ENCODE results near the gene GDF7. TPM values are rescaled to one million over a fixed set of nuclear protein-coding genes. Genes with fewer than 3 reads are reported as not detected.

The GDF7 gene
- total RNA-seq, 2 experiments from 2014 or later = 0.02 to 0.05 TPM

GRCh38 chr2:20667151-20667530, 197 bp downstream of the GDF7 start:
- CTCF ChIA-PET = interaction anchor here (0.8 to 3.4 kb wide), 3 partner anchors 10 to 220 kb away, joined by 3 to 18 read pairs (median 3); partner anchors contain the start of genes HS1BP3 and RHOB
- Mint-ChIP-seq H3K36me3 (no peaks in the 10 kb centered on the region), H3K27ac (no peak overlapping the region), H3K4me1 (ENCODE audit: low read depth) (peaks cover 9% of the 10 kb centered on the region), H3K27me3 (peaks cover 65% of the 10 kb centered on the region), H3K9me3 (no peaks in the 10 kb centered on the region), H3K4me3 (no peak overlapping the region)
- POLR2A ChIA-PET = interaction anchor here (0.6 kb wide), 1 partner anchor 156 kb away, joined by 3 read pairs; the partner anchor contains the start of gene LDAH
- intact Hi-C loops (cut with micrococcal nuclease) = no loop called here
- DNase-seq = peak; percentile 20

- Mint-ChIP-seq H3K9me3 (no peaks in the 10 kb centered on the region), H3K27ac (no peak overlapping the region), H3K4me1 (ENCODE audit: low read depth) (peaks cover 9% of the 10 kb centered on the region), H3K36me3 (no peaks in the 10 kb centered on the region), H3K27me3 (peaks cover 64% of the 10 kb centered on the region), H3K4me3 (peak overlapping the region; percentile 53)
- ChIA-PET CTCF (interaction anchor here (0.7 to 3.4 kb wide), 4 partner anchors 9 to 221 kb away, joined by 3 to 18 read pairs (median 3); partner anchors contain the start of genes HS1BP3 and RHOB), POLR2A (interaction anchor here (0.6 kb wide), 1 partner anchor 155 kb away, joined by 3 read pairs; the partner anchor contains the start of gene LDAH)
- DNase-seq = peak; percentile 8
- intact Hi-C loops (cut with micrococcal nuclease) = no loop called here
These were observed 822 bp downstream of the GDF7 start for GRCh38 chr2:20667531-20668401.

GRCh38 chr2:20668451-20668850, 1.5 kb downstream of the GDF7 start:
- Mint-ChIP-seq H3K4me3 (no peak overlapping the region), H3K4me1 (ENCODE audit: low read depth) (peaks cover 9% of the 10 kb centered on the region), H3K36me3 (no peaks in the 10 kb centered on the region), H3K9me3 (no peaks in the 10 kb centered on the region), H3K27ac (no peak overlapping the region), H3K27me3 (peaks cover 66% of the 10 kb centered on the region)
- ChIA-PET POLR2A (no interaction called here), CTCF (interaction anchor here (0.7 to 1.0 kb wide), 2 partner anchors 9 to 18 kb away, joined by 3 read pairs; no protein-coding TSS in a partner anchor)
- no peak for DNase-seq
- intact Hi-C loops (cut with micrococcal nuclease) = no loop called here

- peaks cover 9% of the 10 kb centered on the region for H3K4me1 Mint-ChIP-seq (ENCODE audit: low read depth)
- no peaks in the 10 kb centered on the region for H3K9me3 Mint-ChIP-seq
- H3K4me3 Mint-ChIP-seq = no peak overlapping the region
- ChIA-PET CTCF (interaction anchor here (1.0 kb wide), 1 partner anchor 10 kb away, joined by 3 read pairs; no protein-coding TSS in a partner anchor), POLR2A (interaction anchor here (0.7 kb wide), 1 partner anchor 15 kb away, joined by 3 read pairs; no protein-coding TSS in a partner anchor)
- no peaks in the 10 kb centered on the region for H3K36me3 Mint-ChIP-seq
- H3K27ac Mint-ChIP-seq = no peak overlapping the region
- H3K27me3 Mint-ChIP-seq = peaks cover 64% of the 10 kb centered on the region
- DNase-seq = no peak
- intact Hi-C loops (cut with micrococcal nuclease) = no loop called here
These were observed 2.0 kb downstream of the GDF7 start for GRCh38 chr2:20668871-20669475.

- no peak for DNase-seq
- intact Hi-C loops (cut with micrococcal nuclease) = no loop called here
- H3K4me1 Mint-ChIP-seq (ENCODE audit: low read depth) = peaks cover 9% of the 10 kb centered on the region
- H3K27me3 Mint-ChIP-seq = peaks cover 56% of the 10 kb centered on the region
- ChIA-PET POLR2A (interaction anchor here (0.6 kb wide), 1 partner anchor 21 kb away, joined by 3 read pairs; no protein-coding TSS in a partner anchor), CTCF (interaction anchor here (0.9 kb wide), 1 partner anchor 9 kb away, joined by 4 read pairs; no protein-coding TSS in a partner anchor)
- no peaks in the 10 kb centered on the region for H3K9me3 Mint-ChIP-seq
- H3K4me3 Mint-ChIP-seq = no peak overlapping the region
- H3K27ac Mint-ChIP-seq = no peak overlapping the region
- no peaks in the 10 kb centered on the region for H3K36me3 Mint-ChIP-seq
These were observed 2.8 kb downstream of the GDF7 start for GRCh38 chr2:20669562-20670314.

GRCh38 chr2:20670315-20671035, 3.5 kb downstream of the GDF7 start:
- intact Hi-C loops (cut with micrococcal nuclease) = no loop called here
- DNase-seq = no peak
- no peak overlapping the region for H3K4me3 Mint-ChIP-seq
- no peaks in the 10 kb centered on the region for H3K36me3 Mint-ChIP-seq
- no peaks in the 10 kb centered on the region for H3K9me3 Mint-ChIP-seq
- H3K27me3 Mint-ChIP-seq = peaks cover 48% of the 10 kb centered on the region
- peaks cover 7% of the 10 kb centered on the region for H3K4me1 Mint-ChIP-seq (ENCODE audit: low read depth)
- CTCF ChIA-PET = interaction anchor here (0.7 to 0.9 kb wide), 2 partner anchors 9 to 293 kb away, joined by 3 to 4 read pairs; no protein-coding TSS in a partner anchor
- H3K27ac Mint-ChIP-seq = no peak overlapping the region
- POLR2A ChIA-PET = interaction anchor here (0.6 kb wide), 1 partner anchor 22 kb away, joined by 3 read pairs; no protein-coding TSS in a partner anchor

- intact Hi-C loops (cut with micrococcal nuclease) = no loop called here
- Mint-ChIP-seq H3K27ac (no peak overlapping the region), H3K9me3 (no peaks in the 10 kb centered on the region), H3K36me3 (no peaks in the 10 kb centered on the region), H3K4me1 (ENCODE audit: low read depth) (peaks cover 5% of the 10 kb centered on the region), H3K27me3 (peaks cover 43% of the 10 kb centered on the region), H3K4me3 (no peak overlapping the region)
- ChIA-PET POLR2A (no interaction called here), CTCF (interaction anchor here (0.7 to 2.8 kb wide), 2 partner anchors 10 to 292 kb away, joined by 3 to 11 read pairs; no protein-coding TSS in a partner anchor)
- DNase-seq = no peak
These were observed 4.2 kb downstream of the GDF7 start for GRCh38 chr2:20671036-20671735.

GRCh38 chr2:20671736-20672080, 4.8 kb downstream of the GDF7 start:
- Mint-ChIP-seq H3K9me3 (no peaks in the 10 kb centered on the region), H3K27ac (no peak overlapping the region), H3K4me1 (ENCODE audit: low read depth) (peaks cover 2% of the 10 kb centered on the region), H3K27me3 (peaks cover 39% of the 10 kb centered on the region), H3K36me3 (no peaks in the 10 kb centered on the region), H3K4me3 (no peak overlapping the region)
- intact Hi-C loops (cut with micrococcal nuclease) = no loop called here
- POLR2A ChIA-PET = no interaction called here
- CTCF ChIA-PET = interaction anchor here (1.1 to 2.8 kb wide), 2 partner anchors 10 to 292 kb away, joined by 3 to 11 read pairs; no protein-coding TSS in a partner anchor
- DNase-seq = no peak

GRCh38 chr2:20672201-20672951, 5.4 kb downstream of the GDF7 start:
- no peaks in the 10 kb centered on the region for H3K36me3 Mint-ChIP-seq
- DNase-seq = no peak
- H3K4me1 Mint-ChIP-seq (ENCODE audit: low read depth) = peaks cover 2% of the 10 kb centered on the region
- H3K27ac Mint-ChIP-seq = no peak overlapping the region
- no peak overlapping the region for H3K4me3 Mint-ChIP-seq
- CTCF ChIA-PET = interaction anchor here (1.1 to 2.8 kb wide), 3 partner anchors 10 to 291 kb away, joined by 3 to 11 read pairs (median 3); no protein-coding TSS in a partner anchor
- intact Hi-C loops (cut with micrococcal nuclease) = no loop called here
- POLR2A ChIA-PET = no interaction called here
- H3K27me3 Mint-ChIP-seq = peaks cover 38% of the 10 kb centered on the region
- no peaks in the 10 kb centered on the region for H3K9me3 Mint-ChIP-seq

GRCh38 chr2:20673686-20674308, 6.9 kb downstream of the GDF7 start:
- POLR2A ChIA-PET = no interaction called here
- H3K4me1 Mint-ChIP-seq (ENCODE audit: low read depth) = no peaks in the 10 kb centered on the region
- CTCF ChIA-PET = interaction anchor here (1.3 to 6.0 kb wide), 3 partner anchors 12 to 290 kb away, joined by 4 to 47 read pairs (median 11); no protein-coding TSS in a partner anchor
- no peak overlapping the region for H3K4me3 Mint-ChIP-seq
- DNase-seq = no peak
- no peaks in the 10 kb centered on the region for H3K9me3 Mint-ChIP-seq
- intact Hi-C loops (cut with micrococcal nuclease) = no loop called here
- no peaks in the 10 kb centered on the region for H3K36me3 Mint-ChIP-seq
- H3K27me3 Mint-ChIP-seq = peaks cover 28% of the 10 kb centered on the region
- no peak overlapping the region for H3K27ac Mint-ChIP-seq
